GM12892 (cell line): ENCODE measurements around the gene EPN3.

ENCODE experiments used
- POLR2A ChIP-seq: IDR thresholded peaks from 2 replicates; pipeline ENCODE4 v1.6.1; 2011; ENCODE audit warnings: low read depth, low read length, control low read depth
- POLR2AphosphoS5 ChIP-seq: IDR thresholded peaks from 2 replicates; pipeline ENCODE4 v1.6.1; 2011; ENCODE audit warnings: low read depth, low read length, control low read depth
- TAF1 ChIP-seq: IDR thresholded peaks from 2 replicates; pipeline ENCODE4 v1.6.1; 2011; ENCODE audit warnings: low read depth, mild to moderate bottlenecking, control low read depth, low read length, borderline replicate concordance

- TF ChIP-seq POLR2A (no peak), POLR2AphosphoS5 (no peak), TAF1 (no peak)
These were observed 33.1 kb downstream of the EPN3 start for GRCh38 chr17:50565402-50566350.
